Effector CD4-positive, alpha-beta T cell (primary cell): Measurements from ENCODE around the gene SPINK9. TPM values are rescaled to one million over a fixed set of nuclear protein-coding genes. Genes with fewer than 3 reads are reported as not detected.
"Not testable (repeated sequence)": the region's sequence is repeated elsewhere in the genome, so short reads cannot be mapped to it uniquely, and the experiment has no call there.

Experiments
- DNase-seq: peaks from one replicate; pipeline ENCODE4 v3.0.0-alpha.2; 2020
- total RNA-seq: gene quantifications from one replicate; lab custom pipeline; 2026; lab: John Stamatoyannopoulos, UW

SPINK9 gene
- not detected for total RNA-seq

GRCh38 chr5:148335259-148335658, at the start of gene SPINK9:
Gene SPINK9 (plus strand): TSS chr5:148335559. CDS start chr5:148335614, 55 bp downstream.
- DNase-seq = no peak

DNA sequence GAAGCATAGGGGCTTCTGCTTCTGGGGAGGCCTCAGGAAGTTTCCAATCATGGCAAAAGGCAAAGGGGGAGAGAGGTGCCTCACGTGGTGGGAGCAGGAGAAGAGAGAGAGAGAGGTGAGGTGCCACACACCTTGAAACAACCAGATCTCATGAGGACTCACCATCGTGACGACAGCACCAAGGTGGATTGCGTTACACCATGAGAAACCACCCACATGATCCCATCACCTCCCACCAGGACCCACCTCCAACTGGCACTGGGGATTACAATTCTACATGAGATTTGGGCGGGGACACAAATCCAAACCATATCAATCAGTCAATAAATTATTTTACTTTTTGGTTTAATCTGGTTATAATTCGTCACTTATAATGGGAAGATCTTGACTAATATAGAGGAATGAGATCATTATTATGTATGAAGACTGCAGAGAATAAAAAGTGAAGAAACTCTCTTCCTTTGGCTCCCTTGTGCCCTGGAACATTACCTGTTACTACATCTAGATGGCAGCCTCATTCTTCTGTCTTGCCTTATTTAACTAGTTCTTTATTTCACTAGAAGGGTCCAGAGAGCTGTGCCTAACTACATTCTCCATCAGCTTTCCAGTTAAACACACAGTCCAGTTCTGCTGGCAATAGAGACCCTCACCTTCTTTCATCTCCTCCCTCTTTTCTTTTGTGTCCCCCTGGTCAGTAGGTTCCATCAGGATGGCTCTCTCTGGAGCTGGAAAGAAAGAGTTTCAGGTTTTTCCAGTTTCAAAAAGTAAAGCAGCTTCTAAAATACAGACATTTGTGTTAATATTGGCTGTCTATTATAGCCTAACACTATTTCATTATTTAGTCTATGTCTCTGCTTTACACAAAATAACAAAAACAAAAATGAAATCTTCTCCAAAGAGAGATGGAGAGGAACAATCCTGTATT, 44.8 kb upstream of the SPINK9 start:
- no peak for DNase-seq

- DNase-seq = no peak
These were observed 37.6 kb upstream of the SPINK9 start for GRCh38 chr5:148297731-148298130.

DNA sequence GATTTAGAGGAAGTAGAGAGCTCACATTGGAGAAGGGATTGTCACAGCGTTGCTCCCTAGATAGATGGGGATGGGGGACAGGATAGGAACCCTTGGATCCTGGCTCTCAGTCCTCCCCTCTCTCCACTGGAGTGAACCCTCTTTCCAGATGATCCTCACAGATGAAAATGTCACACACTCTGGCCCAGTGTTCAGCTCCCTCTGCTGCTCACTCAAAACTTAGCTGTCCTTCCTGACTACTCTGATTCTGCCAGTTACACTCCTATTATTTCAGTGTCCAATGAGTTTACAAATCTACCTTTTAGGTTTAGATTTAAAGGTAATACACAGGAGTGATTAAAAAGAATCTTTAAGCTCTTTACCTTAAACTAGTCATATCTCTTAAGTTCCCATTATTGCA, 28.9 kb upstream of the SPINK9 start:
- DNase-seq = no peak

- DNase-seq = no peak
These were observed 26.3 kb upstream of the SPINK9 start for GRCh38 chr5:148309019-148309418.

GRCh38 chr5:148309746-148310145, 25.6 kb upstream of the SPINK9 start:
- no peak for DNase-seq

DNA sequence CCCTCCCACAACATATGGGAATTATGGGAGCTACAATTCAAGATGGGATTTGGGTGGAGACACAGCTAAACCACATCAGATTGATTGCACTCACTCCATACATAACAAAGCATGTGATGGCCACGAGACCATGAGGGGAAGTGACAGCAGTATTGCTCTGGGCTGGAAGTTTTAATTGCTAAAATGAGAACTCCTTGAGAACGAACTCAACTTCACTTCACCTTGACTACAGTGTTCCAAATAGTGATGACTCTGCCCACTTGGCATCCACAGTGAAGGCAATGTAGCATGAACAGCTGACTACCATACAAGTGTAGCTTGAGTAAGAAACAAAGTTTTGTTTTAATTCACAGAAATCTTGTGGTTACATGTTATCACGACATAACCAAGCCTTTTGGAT, 23.9 kb upstream of the SPINK9 start:
- DNase-seq = no peak

DNA sequence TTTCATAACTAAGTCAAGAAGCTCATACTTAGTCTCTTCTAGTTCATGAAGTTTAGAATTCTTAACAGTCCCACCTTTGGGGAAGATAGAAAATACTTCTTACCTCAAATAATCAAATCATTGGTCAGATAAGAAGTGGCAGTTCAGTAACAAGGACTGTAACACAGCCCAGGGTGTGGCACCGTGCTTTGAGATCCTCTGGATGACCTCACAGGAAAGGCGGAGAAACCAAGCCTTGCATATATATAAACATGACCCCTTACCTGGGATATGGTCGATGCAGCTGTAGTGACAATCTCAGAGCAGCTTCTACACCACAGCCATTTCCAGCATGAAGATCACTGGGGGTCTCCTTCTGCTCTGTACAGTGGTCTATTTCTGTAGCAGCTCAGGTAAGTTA, 23.2 kb upstream of the SPINK9 start, which contains the start of gene SPINK7:
TSS of gene SPINK7 (plus strand) at position 271 of the 400 bp plus-strand sequence. CDS start at position 332, 61 bp downstream.
- DNase-seq = no peak

DNA sequence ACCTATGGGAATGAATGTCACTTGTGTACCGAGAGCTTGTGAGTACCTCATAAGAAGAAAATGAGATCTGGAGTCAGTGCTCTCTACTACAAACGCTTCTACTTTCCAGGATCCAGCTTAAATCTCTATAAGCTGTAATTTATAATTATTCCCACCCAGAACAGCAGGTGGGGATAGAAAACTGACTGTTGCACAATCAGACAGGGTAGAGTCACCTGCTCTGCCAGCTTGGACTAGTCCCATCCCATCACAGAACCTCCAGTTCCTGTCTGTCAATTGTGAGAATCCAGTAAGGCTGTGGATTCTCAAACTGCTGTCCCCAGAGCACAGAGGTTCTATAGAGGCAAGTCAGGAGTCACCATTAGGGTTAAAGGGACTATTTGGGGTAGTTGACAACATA, 21.2 kb upstream of the SPINK9 start:
- no peak for DNase-seq

DNA sequence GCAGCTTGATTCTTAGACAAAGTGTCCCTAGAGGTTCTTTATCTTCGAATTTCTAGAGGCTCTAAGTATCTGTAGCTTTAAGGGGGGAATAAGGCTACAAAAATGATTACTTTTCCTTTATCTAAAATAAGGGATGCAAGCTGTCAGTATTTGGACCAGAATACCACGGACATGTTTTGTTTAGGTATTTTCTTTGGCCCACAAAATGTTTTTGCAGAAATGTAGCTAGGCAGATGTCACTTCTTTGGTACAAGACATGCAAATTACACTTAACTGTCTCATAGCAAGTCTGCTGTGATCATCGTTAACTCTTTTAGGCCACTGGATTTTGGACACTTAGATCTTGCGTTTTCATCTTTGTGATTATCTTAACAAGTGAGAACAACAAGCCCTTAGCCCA, 20.6 kb upstream of the SPINK9 start:
- no peak for DNase-seq

- not testable (repeated sequence) for DNase-seq
These were observed 15.1 kb upstream of the SPINK9 start for GRCh38 chr5:148320011-148320963.

DNA sequence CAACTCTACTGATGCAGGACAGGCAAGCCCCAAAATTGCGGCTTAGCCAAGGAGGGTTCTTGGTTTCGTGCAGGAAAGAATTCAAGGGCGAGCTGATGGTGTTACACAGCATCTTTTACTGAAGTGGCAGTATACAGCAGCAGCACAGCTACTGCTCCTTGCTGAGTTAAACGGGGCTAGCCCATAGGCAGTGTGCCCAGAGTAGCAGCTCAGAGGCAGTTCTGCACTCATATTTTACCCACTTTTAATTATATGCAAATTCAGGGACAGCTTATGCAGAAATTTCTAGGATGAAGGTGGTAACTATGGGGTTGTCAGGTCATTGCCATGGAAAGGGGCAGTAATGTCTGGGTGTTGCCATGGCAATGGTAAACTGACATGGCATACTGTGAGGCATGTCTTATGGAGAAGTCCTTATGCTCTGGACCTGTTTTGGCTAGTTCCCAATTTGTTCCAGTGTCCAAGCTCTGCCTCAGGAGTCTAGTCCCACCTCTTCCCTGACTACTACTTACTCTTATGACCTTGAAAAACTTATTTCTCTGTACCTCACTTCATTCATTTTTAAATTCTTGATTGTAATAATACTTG, 2.0 kb upstream of the SPINK9 start:
- no peak for DNase-seq

DNA sequence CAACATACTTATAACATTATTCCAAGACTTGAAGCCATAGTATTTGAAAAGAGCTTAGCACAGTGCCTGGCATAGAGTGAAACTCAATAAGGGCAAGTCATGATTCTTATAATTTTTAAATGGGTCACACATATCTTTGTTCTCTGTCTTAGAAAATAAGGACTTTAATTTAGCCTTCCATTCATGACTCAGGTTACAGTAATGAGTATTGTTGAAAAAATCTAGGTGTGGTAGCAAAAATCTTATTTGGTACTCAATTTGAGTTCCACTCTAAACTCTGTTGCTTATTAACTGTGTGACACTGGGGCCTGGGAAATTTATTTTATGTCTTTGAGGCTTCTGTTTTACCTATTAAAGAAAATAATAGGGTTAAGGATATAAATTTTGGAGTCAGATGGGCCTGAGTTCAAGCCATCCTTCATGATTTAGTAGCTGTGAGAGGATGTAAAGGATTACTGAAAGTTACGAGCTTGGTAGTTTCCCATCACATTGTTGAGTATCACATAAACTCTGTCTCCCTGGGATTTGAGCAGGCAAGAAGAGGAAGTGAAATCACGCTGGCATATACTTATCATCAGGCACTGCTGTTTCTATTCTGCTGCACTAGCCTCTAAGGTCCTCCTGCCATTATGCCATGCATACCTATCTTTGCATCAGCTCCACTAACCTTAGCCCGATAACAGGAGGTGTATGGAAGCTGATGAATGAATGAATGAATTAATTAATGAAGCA, 1.5 kb downstream of the SPINK9 start:
- DNase-seq = no peak

DNA sequence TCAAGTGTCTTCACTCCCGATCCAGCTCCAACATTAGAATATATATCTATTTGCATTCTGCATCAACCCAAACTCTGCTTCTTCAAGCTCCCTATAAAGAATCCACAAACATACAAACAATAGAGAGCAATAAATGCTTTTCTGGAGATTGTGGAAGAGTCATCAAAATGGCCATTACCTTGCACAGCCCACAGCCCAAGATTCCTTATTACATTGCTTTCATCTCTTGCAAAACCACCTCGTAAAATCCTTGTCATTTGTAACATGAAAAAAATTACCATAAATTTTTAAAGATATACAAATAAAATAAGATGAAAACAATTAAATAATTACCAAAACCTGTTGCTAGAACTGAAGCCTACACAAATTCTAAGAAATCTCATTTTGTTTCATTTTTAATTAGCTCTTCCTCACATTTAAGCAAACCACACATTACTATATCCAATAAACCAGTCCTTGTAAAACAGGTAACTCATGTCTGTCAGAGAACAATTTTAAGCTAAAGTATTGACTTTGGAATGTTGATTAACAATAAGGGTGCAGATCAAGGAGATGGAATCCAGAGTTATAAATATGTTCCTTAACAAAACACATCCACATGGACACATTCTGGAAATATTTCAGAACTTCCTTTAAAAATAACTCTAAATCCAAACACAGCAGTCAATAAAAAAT, 7.1 kb downstream of the SPINK9 start:
- no peak for DNase-seq

DNA sequence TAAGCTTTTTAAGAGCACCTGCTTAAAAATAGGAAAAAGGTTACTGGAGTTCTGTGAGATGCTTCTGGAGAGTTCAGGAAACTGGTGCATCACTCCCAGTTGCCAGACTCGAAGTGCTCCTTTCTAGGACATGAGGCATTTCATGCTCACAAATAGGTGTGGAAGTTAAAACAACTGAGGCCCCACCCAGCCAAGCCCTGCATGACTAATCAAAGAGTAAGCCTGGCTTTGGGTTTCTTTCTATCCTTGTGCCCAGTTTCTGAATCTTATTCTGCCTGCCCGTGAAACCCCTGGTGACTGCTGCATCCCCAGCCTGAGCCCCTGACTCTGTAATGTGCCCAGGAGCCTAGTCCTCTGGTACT, 7.7 kb downstream of the SPINK9 start:
- no peak for DNase-seq

- no peak for DNase-seq
These were observed 8.5 kb downstream of the SPINK9 start for GRCh38 chr5:148343603-148344487.

DNA sequence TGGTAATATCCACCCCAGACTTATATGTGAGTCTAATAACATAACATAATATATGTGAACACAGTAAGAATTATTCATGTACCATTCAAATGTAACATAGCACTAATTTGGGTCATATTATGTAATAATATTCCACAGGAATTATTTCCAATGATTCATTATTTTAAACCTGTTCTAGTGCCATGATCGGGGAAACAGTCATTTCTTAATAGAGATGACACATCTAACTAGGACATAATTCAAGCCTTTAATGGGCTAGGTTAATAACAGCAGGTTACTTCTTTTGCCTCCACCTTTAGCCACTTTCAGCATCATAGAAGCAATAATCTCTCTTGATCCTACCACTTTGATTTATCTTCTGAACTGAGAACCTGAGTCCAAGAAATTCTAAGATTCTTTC, 12.3 kb downstream of the SPINK9 start:
- DNase-seq = no peak

DNA sequence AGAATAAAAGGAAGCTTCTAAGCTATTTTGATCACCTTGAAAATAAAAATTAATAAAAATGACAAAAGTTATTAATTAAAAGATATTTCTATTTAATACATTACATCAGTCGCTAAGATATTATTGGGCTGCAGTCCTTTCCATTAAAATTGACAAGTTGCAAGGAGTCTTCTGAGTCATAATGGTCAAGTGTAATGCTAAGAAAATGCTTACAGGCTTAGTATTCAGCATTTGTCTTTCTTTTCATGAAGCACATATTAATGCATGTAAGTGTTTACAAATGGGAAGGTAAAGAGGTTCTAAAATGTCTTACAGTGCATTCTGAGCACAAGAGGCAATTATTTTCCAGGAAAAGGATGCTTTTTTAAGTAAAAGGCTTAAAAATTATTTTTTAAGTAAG, 17.3 kb downstream of the SPINK9 start:
- DNase-seq = no peak

DNA sequence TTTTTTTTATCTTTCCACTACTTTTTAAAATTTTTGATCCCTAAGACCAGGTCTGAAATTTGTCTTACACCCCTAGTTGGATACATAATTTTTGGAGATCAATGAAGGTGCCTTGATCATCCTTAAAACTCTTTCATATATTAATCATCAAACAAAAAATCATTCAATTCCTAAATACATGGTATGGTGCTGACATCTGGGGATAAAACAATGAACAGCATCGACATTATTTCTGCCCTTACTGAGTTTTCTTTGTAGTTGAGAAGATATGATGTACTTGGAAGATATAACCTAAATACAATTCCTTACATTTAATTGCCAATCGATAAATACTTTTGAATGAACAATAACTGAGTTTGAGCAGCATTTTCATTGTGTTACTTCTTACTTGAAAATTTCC, 18.3 kb downstream of the SPINK9 start:
- no peak for DNase-seq

DNA sequence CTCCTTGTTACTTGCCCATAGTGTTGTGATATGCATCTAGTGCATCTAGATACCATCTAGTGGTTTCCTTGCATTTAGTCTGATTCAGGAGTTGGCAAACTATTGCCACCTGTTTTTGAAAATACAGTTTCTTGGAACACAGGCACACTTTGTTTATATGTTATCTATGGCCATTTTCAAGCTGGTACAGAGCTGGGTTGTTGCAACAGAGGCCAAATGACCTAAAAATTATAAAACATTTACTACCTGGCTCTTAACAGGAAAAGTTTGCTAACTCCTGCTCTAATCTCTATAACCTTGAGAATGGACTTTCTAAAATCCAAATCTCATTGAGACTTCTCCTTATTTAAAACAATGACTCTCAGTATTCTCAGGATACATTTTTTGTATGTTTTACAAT, 29.0 kb downstream of the SPINK9 start:
- no peak for DNase-seq

- DNase-seq = no peak
These were observed 32.9 kb downstream of the SPINK9 start for GRCh38 chr5:148368299-148368698.
